B cell (primary cell): Measurements from ENCODE around the gene THSD7A. TPM values are rescaled to one million over a fixed set of nuclear protein-coding genes. Genes with fewer than 3 reads are reported as not detected.

Experiments
- ATAC-seq: fragments of 200-7000 bp; cut with Tn5 transposase; one replicate; pipeline ENCODE4 v1.10.0; 2021; ENCODE audit warnings: low read depth, mild to moderate bottlenecking, moderate number of reproducible peaks, moderate library complexity
- CTCF ChIA-PET: fragments of 350-600 bp; sonication (Branson Sonifier 250); formaldehyde crosslinking; loops from one replicate; lab custom pipeline; 2021; ENCODE audit warnings: antibody characterized with exemption, inconsistent platforms; lab: Charles Lee
- POLR2A ChIA-PET: fragments of 350-600 bp; sonication (Branson Sonifier 250); formaldehyde crosslinking; loops from one replicate; lab custom pipeline; 2021; ENCODE audit warnings: antibody characterized with exemption; lab: Charles Lee
- DNase-seq: peaks from one replicate; pipeline ENCODE4 v3.0.0; 2013
- H2AFZ ChIP-seq: 2 replicates; pipeline ENCODE4 v1.6.1; 2012; ENCODE audit warnings: mild to moderate bottlenecking, low read depth, low read length; ENCODE audit not compliant: insufficient read depth, poor library complexity, severe bottlenecking
- H3K27ac ChIP-seq, 2 donors: 1 replicate in 1 of 2; 2 replicates in 1 of 2; pipeline ENCODE4 v1.5.1; 2012 to 2013; ENCODE audit warnings: low read length in 2 of 2, mild to moderate bottlenecking in 2 of 2, moderate library complexity in 1 of 2
- H3K27me3 ChIP-seq, 4 experiments: fragments of 200-600 bp in 1 of 4; sonication (generic) in 1 of 4; replicated peaks in 1 of 4; 1 replicate in 2 of 4; 2 replicates in 2 of 4; pipeline versions ENCODE4 v1.6.1 to v1.7.0; 2013 to 2016; ENCODE audit warnings: low read length in 3 of 4, mild to moderate bottlenecking in 2 of 4, mixed read lengths in 1 of 4, moderate library complexity in 1 of 4; ENCODE audit not compliant: insufficient read depth in 4 of 4, control insufficient read depth in 3 of 4; ENCODE audit errors: control extremely low read depth in 1 of 4
- H3K36me3 ChIP-seq, 2 experiments: replicated peaks in 1 of 2; 1 replicate in 1 of 2; 2 replicates in 1 of 2; pipeline versions ENCODE4 v1.6.1 to v1.7.1; 2013; ENCODE audit warnings: low read length in 1 of 2; ENCODE audit not compliant: insufficient read depth in 2 of 2, control insufficient read depth in 1 of 2; ENCODE audit errors: control extremely low read depth in 1 of 2, extremely low read depth in 1 of 2
- H3K4me1 ChIP-seq, 2 donors: fragments of 200-600 bp in 1 of 2; sonication (generic) in 1 of 2; 1 replicate in 1 of 2; 2 replicates in 1 of 2; pipeline versions ENCODE4 v1.5.1 to v1.6.1; 2013 to 2017; ENCODE audit warnings: low read length in 2 of 2; ENCODE audit not compliant: control insufficient read depth in 2 of 2, insufficient read depth in 2 of 2
- H3K4me2 ChIP-seq: replicated peaks from 2 replicates; pipeline ENCODE3; 2012; ENCODE audit warnings: mild to moderate bottlenecking, low read depth, low read length; ENCODE audit not compliant: poor library complexity, severe bottlenecking
- H3K4me3 ChIP-seq, 5 experiments: fragments of 200-600 bp in 1 of 5; sonication (generic) in 1 of 5; 1 replicate in 3 of 5; 2 replicates in 2 of 5; pipeline versions ENCODE4 v1.5.1 to v1.7.0; 2011 to 2016; ENCODE audit warnings: low read length in 4 of 5, mild to moderate bottlenecking in 4 of 5, low read depth in 2 of 5, control low read depth in 1 of 5, moderate library complexity in 1 of 5; ENCODE audit not compliant: insufficient read depth in 1 of 5; ENCODE audit errors: control extremely low read depth in 1 of 5, extremely low read depth in 1 of 5
- H3K79me2 ChIP-seq: fragments of 200-600 bp; sonication (generic); one replicate; pipeline ENCODE4 v1.6.0; 2016; ENCODE audit warnings: low read length; ENCODE audit not compliant: control insufficient read depth, insufficient read depth
- H3K9ac ChIP-seq: fragments of 200-600 bp; sonication (generic); 2 replicates; pipeline ENCODE4 v1.6.1; 2017; ENCODE audit warnings: mild to moderate bottlenecking, low read length, moderate library complexity
- H3K9me3 ChIP-seq, 3 donors: one replicate each; pipeline versions ENCODE4 v1.6.1 to v1.7.1; 2013; ENCODE audit warnings: low read length in 2 of 3; ENCODE audit not compliant: control insufficient read depth in 2 of 3, insufficient read depth in 1 of 3; ENCODE audit errors: control extremely low read depth in 1 of 3
- H4K20me1 ChIP-seq: 2 replicates; pipeline ENCODE4 v1.6.0; 2012; ENCODE audit warnings: mild to moderate bottlenecking, low read length; ENCODE audit not compliant: insufficient read depth, control insufficient read depth, poor library complexity, severe bottlenecking
- H3K27ac Mint-ChIP-seq: one replicate; pipeline ENCODE4 v1.8.0; 2021; ENCODE audit warnings: mixed read lengths
- H3K27me3 Mint-ChIP-seq: one replicate; pipeline ENCODE4 v1.8.0; 2021; ENCODE audit warnings: mixed read lengths
- H3K4me1 Mint-ChIP-seq: one replicate; pipeline ENCODE4 v1.8.0; 2021; ENCODE audit warnings: mixed read lengths
- H3K4me3 Mint-ChIP-seq: one replicate; pipeline ENCODE4 v1.8.0; 2021; ENCODE audit warnings: mixed read lengths
- H3K9me3 Mint-ChIP-seq: one replicate; pipeline ENCODE4 v1.8.0; 2022; ENCODE audit warnings: mixed read lengths; ENCODE audit not compliant: insufficient read depth
- CTCF ChIP-seq: fragments of 200-600 bp; IDR thresholded peaks from one replicate; pipeline ENCODE4 v1.8.0; 2022; ENCODE audit warnings: antibody characterized with exemption, mild to moderate bottlenecking
- EZH2 ChIP-seq: IDR thresholded peaks from 2 replicates; pipeline ENCODE4 v1.6.1; 2012; ENCODE audit warnings: borderline replicate concordance, low read depth, mild to moderate bottlenecking, moderate library complexity, low read length; ENCODE audit not compliant: insufficient read depth, poor library complexity, severe bottlenecking
- WGBS: methylation state at CpG from one replicate; pipeline ENCODE4 v1.1.5; 2013; ENCODE audit warnings: missing lambda C conversion rate; ENCODE audit not compliant: insufficient coverage; 5-methylcytosine and 5-hydroxymethylcytosine counted together
- intact Hi-C: fragments of 100-400 bp; cut with micrococcal nuclease; formaldehyde crosslinking; loops from one replicate; pipeline ENCODE4 v1.10.0; 2022
- polyA plus RNA-seq: library from polyadenylated mRNA; depleted of rRNA; stranded (reverse); fragments of >200 nt; gene quantifications from 2 replicates; pipeline ENCODE4 v1.2.3, GENCODE V29; 2012
- total RNA-seq, 2 donors: library from RNA; stranded (reverse); fragments of 120-200 nt in 1 of 2; gene quantifications; 1 replicate in 1 of 2; 2 replicates in 1 of 2; pipeline versions ENCODE4 v1.2.3 to v1.2.4, GENCODE V29; 2013 to 2022

The THSD7A gene
- total and polyA plus RNA-seq, 2 donors (not counting 1 experiment from before 2014, with no cell fraction given), result not detected

GRCh38 chr7:11366118-11366517 lies 465.9 kb downstream of the THSD7A start:
- no peak overlapping the region for H2AFZ ChIP-seq
- TF ChIP-seq EZH2 (no peak), CTCF (no peak)
- no peak overlapping the region for H3K27ac ChIP-seq
- Mint-ChIP-seq H3K27me3 (peaks cover 6% of the 10 kb centered on the region), H3K4me3 (no peak overlapping the region), H3K27ac (no peak overlapping the region), H3K4me1 (no peaks in the 10 kb centered on the region), H3K9me3 (no peaks in the 10 kb centered on the region)
- no peaks in the 10 kb centered on the region for H4K20me1 ChIP-seq
- no peaks in the 10 kb centered on the region for H3K36me3 ChIP-seq
- no peak overlapping the region for H3K4me3 ChIP-seq
- H3K9me3 ChIP-seq, result no peaks in the 10 kb centered on the region
- ChIA-PET CTCF (no interaction called here), POLR2A (no interaction called here)
- H3K79me2 ChIP-seq, result no peaks in the 10 kb centered on the region
- H3K9ac ChIP-seq, result no peak overlapping the region
- WGBS, result no CpG with 5 or more reads among the region's 4 CpGs
- no peaks in the 10 kb centered on the region for H3K27me3 ChIP-seq
- H3K4me2 ChIP-seq, result no peak overlapping the region
- intact Hi-C loops, result no loop called here
- H3K4me1 ChIP-seq, result no peaks in the 10 kb centered on the region
- no peak for DNase-seq
- no peak for ATAC-seq

- H3K9ac ChIP-seq, result no peak overlapping the region
- H3K9me3 Mint-ChIP-seq, result no peaks in the 10 kb centered on the region
- H3K9me3 ChIP-seq, result no peaks in the 10 kb centered on the region
- no peak overlapping the region for H3K4me3 Mint-ChIP-seq
- no peak overlapping the region for H3K27ac ChIP-seq
- no peak for TF ChIP-seq EZH2
- no peak for TF ChIP-seq CTCF
- no peak overlapping the region for H3K4me2 ChIP-seq
- no peaks in the 10 kb centered on the region for H3K27me3 Mint-ChIP-seq
- ATAC-seq (no peak), DNase-seq (no peak)
- no peak overlapping the region for H2AFZ ChIP-seq
- POLR2A ChIA-PET, result no interaction called here
- WGBS, result no CpG with 5 or more reads among the region's 1 CpG
- H3K4me3 ChIP-seq, result no peak overlapping the region
- H3K27me3 ChIP-seq, result no peaks in the 10 kb centered on the region
- H3K27ac Mint-ChIP-seq, result no peak overlapping the region
- no peaks in the 10 kb centered on the region for H3K4me1 ChIP-seq
- no peaks in the 10 kb centered on the region for H3K4me1 Mint-ChIP-seq
- no peaks in the 10 kb centered on the region for H4K20me1 ChIP-seq
- H3K79me2 ChIP-seq, result no peaks in the 10 kb centered on the region
- intact Hi-C loops, result no loop called here
- CTCF ChIA-PET, result no interaction called here
- no peaks in the 10 kb centered on the region for H3K36me3 ChIP-seq
Measured at GRCh38 chr7:11358637-11359036, 473.4 kb downstream of the THSD7A start.
